Hepatocyte (in vitro differentiated cells): ENCODE results near the gene TBX5.

Experiments
- EZH2phosphoT487 ChIP-seq: fragments of 200-600 bp; sonication (generic); IDR thresholded peaks from one replicate; pipeline ENCODE4 v1.6.1; 2018; ENCODE audit warnings: antibody characterized with exemption, mild to moderate bottlenecking, low read depth, moderate library complexity; ENCODE audit not compliant: unreplicated experiment, severe bottlenecking
- TF ChIP-seq, protein P1 (sequence below): fragments of 200-600 bp; sonication (generic); IDR thresholded peaks from 2 replicates; pipeline ENCODE4 v1.5.1; 2016; ENCODE audit warnings: antibody characterized with exemption, mild to moderate bottlenecking; ENCODE audit not compliant: poor library complexity

DNA sequence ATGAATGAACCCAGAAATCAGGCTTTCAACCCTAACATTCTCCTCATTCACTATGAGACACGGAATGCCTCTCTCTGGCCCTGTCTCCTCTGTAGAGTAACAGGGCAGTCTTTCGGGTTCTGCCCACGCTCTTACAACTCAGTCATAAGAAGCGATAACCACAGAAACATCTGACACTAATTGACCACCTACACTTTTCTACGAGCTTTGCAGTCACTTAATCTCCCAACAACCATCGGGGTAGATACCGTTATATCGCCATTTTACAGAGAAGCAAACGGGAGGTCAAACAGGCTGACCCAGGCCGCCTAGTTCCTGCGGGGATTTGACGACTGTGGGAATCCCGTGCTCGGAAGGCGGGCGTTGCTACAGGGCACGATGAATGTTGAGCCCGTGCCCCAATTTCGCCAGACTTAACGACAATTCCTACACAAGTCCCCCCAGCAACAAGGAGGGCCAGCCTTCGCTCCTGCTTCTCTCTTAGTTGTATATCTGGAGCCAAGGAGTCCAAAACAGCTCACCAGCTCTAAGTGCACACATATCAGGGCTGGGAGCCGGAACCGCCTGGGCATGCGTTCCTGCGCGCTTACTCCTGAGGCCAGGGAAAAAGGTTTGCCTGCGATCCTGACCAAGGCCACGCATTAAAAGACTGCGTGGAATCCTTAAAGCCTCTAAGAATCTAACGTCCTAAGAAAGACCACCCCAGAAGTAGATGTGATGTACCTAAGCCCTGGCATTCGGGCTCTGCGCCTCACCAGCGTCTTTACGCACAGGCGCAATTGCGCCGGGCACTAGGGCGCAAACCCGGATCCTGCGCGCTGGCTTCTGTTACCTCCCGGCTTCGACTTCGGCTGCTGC is 38.7 kb upstream of the TBX5 start:
- TF ChIP-seq, protein P1, sequence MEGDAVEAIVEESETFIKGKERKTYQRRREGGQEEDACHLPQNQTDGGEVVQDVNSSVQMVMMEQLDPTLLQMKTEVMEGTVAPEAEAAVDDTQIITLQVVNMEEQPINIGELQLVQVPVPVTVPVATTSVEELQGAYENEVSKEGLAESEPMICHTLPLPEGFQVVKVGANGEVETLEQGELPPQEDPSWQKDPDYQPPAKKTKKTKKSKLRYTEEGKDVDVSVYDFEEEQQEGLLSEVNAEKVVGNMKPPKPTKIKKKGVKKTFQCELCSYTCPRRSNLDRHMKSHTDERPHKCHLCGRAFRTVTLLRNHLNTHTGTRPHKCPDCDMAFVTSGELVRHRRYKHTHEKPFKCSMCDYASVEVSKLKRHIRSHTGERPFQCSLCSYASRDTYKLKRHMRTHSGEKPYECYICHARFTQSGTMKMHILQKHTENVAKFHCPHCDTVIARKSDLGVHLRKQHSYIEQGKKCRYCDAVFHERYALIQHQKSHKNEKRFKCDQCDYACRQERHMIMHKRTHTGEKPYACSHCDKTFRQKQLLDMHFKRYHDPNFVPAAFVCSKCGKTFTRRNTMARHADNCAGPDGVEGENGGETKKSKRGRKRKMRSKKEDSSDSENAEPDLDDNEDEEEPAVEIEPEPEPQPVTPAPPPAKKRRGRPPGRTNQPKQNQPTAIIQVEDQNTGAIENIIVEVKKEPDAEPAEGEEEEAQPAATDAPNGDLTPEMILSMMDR = no peak
- no peak for TF ChIP-seq EZH2phosphoT487
